GM06990 (cell line): ENCODE results near the gene DKC1.

Experiments used
- DNase-seq: peaks from one replicate; pipeline ENCODE4 v3.0.0-alpha.2; 2011; ENCODE audit not compliant: insufficient read length; ENCODE audit errors: extremely low read depth
- H3K27me3 ChIP-seq: replicated peaks from 2 replicates; pipeline ENCODE4 v1.6.0; 2011; ENCODE audit warnings: low read length; ENCODE audit not compliant: control insufficient read depth, insufficient read depth
- H3K36me3 ChIP-seq: 2 replicates; pipeline ENCODE4 v1.5.1; 2011; ENCODE audit warnings: low read length; ENCODE audit not compliant: control insufficient read depth, insufficient read depth
- H3K4me3 ChIP-seq: replicated peaks from 2 replicates; pipeline ENCODE4 v1.5.1; 2011; ENCODE audit warnings: low read depth, mild to moderate bottlenecking, control low read depth, low read length
- TF ChIP-seq, protein P1 (sequence below): IDR thresholded peaks from 2 replicates; pipeline ENCODE4 v1.5.1; 2011; ENCODE audit warnings: low read length, control low read depth, mild to moderate bottlenecking, inconsistent platforms; ENCODE audit not compliant: insufficient read depth, poor library complexity, severe bottlenecking

The DKC1 gene

DNA sequence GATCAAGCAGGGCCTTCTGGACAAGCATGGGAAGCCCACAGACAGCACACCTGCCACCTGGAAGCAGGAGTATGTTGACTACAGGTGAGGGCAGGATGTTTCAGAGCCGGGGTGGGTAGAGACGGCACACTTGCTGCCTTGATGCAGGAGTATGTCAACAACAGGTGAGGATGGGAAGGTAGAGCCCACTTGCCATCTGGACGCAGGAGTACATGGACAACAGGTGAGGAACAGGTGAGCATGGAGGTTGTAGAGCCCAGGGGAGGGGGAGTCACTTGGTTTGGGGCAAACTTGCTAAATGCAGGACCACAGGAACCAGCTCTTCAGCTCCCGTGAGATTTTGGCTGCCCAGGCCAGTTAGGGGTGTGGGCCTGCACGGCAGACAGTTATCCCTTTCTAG, 12.0 kb downstream of the DKC1 start:
- TF ChIP-seq, protein P1, sequence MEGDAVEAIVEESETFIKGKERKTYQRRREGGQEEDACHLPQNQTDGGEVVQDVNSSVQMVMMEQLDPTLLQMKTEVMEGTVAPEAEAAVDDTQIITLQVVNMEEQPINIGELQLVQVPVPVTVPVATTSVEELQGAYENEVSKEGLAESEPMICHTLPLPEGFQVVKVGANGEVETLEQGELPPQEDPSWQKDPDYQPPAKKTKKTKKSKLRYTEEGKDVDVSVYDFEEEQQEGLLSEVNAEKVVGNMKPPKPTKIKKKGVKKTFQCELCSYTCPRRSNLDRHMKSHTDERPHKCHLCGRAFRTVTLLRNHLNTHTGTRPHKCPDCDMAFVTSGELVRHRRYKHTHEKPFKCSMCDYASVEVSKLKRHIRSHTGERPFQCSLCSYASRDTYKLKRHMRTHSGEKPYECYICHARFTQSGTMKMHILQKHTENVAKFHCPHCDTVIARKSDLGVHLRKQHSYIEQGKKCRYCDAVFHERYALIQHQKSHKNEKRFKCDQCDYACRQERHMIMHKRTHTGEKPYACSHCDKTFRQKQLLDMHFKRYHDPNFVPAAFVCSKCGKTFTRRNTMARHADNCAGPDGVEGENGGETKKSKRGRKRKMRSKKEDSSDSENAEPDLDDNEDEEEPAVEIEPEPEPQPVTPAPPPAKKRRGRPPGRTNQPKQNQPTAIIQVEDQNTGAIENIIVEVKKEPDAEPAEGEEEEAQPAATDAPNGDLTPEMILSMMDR, result no peak
- H3K36me3 ChIP-seq, result peaks cover 8% of the 10 kb centered on the region
- H3K27me3 ChIP-seq, result no peaks in the 10 kb centered on the region

DNA sequence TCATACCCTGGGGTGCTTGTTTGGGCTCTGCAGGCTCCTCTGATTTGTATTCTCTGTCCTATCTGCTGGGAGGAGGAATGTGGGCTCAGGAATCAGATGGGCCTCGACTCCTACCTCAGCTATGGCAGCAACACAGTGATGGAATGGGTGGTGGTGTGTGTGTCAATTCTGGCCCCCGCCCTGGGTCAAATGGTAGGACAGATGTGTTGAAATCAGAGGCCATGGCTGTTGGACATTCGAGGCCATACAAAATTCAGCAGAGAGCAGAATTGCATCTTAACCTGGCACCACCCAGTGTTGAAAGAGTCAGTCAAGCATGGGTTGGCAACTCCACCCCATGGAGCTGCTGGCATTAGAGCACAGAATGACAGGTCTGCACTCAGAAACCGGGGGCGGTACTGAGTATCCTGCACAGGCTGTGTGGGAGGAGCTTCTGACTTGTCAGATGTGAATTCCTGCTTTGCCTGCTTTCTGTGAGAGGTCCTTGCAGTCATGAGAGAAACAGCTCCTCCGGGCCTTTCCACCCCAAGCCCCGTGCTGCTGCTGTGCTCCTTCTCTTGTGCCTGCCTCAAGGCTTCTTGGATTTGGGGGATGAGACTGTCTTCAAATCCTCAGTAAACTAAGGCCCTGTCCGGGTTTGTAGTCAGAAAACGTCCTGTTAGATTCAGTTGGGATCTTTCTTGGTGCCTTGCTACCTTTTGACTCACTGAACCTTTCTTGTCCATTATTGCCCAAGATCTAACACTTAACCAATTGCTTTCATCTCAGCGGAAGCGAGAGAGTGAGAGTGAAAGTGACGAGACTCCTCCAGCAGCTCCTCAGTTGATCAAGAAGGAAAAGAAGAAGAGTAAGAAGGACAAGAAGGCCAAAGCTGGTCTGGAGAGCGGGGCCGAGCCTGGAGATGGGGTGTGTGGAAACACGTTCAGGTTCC, 13.0 kb downstream of the DKC1 start:
- Histone ChIP-seq H3K4me3 (no peak overlapping the region), H3K36me3 (peaks cover 7% of the 10 kb centered on the region), H3K27me3 (no peaks in the 10 kb centered on the region)
- TF ChIP-seq, protein P1, result no peak
- no peak for DNase-seq

More for the DNA sequence above, 12.0 kb downstream of the DKC1 start:
- no peak for DNase-seq
- no peak overlapping the region for H3K4me3 ChIP-seq

DNA sequence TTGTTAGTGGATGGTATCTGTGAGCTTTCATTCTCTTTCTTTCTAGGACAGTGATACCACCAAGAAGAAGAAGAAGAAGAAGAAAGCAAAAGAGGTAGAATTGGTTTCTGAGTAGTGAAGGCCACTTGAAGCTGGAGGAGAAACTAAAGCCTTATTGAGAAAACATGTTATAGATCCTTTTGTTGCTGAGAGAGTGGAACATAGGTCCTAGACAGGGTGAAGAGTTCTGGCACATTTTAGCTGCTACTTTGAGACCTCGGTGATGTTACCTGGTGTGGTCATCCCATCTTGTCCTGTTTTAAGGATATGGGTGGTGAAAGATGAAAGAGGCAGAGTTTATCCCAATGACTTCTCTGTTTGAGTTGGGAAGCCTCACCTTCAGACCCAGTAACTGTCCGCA, 14.1 kb downstream of the DKC1 start:
- DNase-seq, result no peak
- Histone ChIP-seq H3K4me3 (no peak overlapping the region), H3K27me3 (no peaks in the 10 kb centered on the region), H3K36me3 (peaks cover 7% of the 10 kb centered on the region)
- TF ChIP-seq, protein P1, result no peak

DNA sequence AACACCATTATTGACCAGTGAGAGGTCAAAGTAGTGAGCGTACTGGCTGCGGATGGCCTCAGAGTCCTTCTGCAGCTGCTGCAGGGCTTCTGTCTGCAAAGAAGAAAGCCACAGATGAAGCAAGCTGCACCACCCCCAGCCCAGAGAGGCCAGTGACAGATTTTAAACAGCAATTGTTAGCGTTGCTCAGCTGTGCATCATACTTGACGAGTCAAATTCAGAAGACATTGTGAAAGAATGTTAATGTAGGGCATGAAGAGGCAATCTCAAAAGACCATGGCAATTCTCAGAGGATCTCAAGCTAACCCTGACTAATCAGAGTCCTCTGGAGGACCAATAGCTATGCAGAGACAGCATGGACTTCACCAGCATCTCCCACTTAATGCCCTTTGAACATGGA, 16.6 kb downstream of the DKC1 start:
- Histone ChIP-seq H3K27me3 (no peaks in the 10 kb centered on the region), H3K4me3 (no peak overlapping the region), H3K36me3 (peaks cover 5% of the 10 kb centered on the region)
- TF ChIP-seq, protein P1, result no peak
- DNase-seq, result no peak

GRCh38 chrX:154780968-154781367, 18.3 kb downstream of the DKC1 start:
- DNase-seq, result no peak
- TF ChIP-seq, protein P1, result no peak
- no peak overlapping the region for H3K4me3 ChIP-seq
- H3K36me3 ChIP-seq, result no peaks in the 10 kb centered on the region; the same call in 1 of the 2 replicates
- H3K27me3 ChIP-seq, result no peaks in the 10 kb centered on the region
